ENCODE data around the gene ZCCHC14.
"Not testable (repeated sequence)": the region's sequence is repeated elsewhere in the genome, so short reads cannot be mapped to it uniquely, and the experiment has no call there.

GRCh38 chr16:87503232-87503937 lies 10.6 kb upstream of the ZCCHC14 start:
- not testable (repeated sequence) for TF ChIP-seq EZH2 (IDR thresholded peaks at IDR 0.05; ENCODE audit: low read length)
- TF ChIP-seq, protein P1, sequence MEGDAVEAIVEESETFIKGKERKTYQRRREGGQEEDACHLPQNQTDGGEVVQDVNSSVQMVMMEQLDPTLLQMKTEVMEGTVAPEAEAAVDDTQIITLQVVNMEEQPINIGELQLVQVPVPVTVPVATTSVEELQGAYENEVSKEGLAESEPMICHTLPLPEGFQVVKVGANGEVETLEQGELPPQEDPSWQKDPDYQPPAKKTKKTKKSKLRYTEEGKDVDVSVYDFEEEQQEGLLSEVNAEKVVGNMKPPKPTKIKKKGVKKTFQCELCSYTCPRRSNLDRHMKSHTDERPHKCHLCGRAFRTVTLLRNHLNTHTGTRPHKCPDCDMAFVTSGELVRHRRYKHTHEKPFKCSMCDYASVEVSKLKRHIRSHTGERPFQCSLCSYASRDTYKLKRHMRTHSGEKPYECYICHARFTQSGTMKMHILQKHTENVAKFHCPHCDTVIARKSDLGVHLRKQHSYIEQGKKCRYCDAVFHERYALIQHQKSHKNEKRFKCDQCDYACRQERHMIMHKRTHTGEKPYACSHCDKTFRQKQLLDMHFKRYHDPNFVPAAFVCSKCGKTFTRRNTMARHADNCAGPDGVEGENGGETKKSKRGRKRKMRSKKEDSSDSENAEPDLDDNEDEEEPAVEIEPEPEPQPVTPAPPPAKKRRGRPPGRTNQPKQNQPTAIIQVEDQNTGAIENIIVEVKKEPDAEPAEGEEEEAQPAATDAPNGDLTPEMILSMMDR (optimal IDR thresholded peaks at IDR 0.05 in 1 of 3, IDR thresholded peaks at IDR 0.05 in 1 of 3, conservative IDR thresholded peaks at IDR 0.05 in 1 of 3; ENCODE audit: extremely low read depth in 1 of 3, insufficient read depth in 2 of 3, low read length in 3 of 3) = not testable (repeated sequence)

All from keratinocyte (primary cell).